Psoas muscle (tissue), 8 donors: ENCODE results near the gene RIMBP2. TPM values are rescaled to one million over a fixed set of nuclear protein-coding genes. Genes with fewer than 3 reads are reported as not detected.

Source experiments
- ATAC-seq, 4 donors: fragments of 200-7000 bp; cut with Tn5 transposase; one replicate each; pipeline ENCODE4 v1.9.1; 2020; ENCODE audit warnings: moderate library complexity in 3 of 4, mild to moderate bottlenecking in 2 of 4
- DNase-seq, 2 donors: peaks; one replicate each; pipeline ENCODE4 v3.0.0-alpha.2; 2020
- H3K27ac ChIP-seq: fragments of 200-600 bp; one replicate; pipeline ENCODE4 v1.8.0; 2022
- H3K27me3 ChIP-seq, 3 donors: fragments of 200-600 bp in 1 of 3; one replicate each; pipeline versions ENCODE4 v1.6.1 to v1.8.0; 2013 to 2022; ENCODE audit warnings: low read length in 2 of 3, mild to moderate bottlenecking in 2 of 3, moderate library complexity in 1 of 3; ENCODE audit not compliant: insufficient read depth in 3 of 3
- H3K36me3 ChIP-seq, 2 donors: fragments of 200-600 bp in 1 of 2; one replicate each; pipeline versions ENCODE4 v1.6.1 to v1.8.0; 2013 to 2022; ENCODE audit warnings: low read depth in 1 of 2, mild to moderate bottlenecking in 1 of 2, moderate library complexity in 1 of 2; ENCODE audit not compliant: insufficient read depth in 1 of 2
- H3K4me1 ChIP-seq: fragments of 200-600 bp; one replicate; pipeline ENCODE4 v1.8.0; 2022
- H3K4me3 ChIP-seq: fragments of 200-600 bp; one replicate; pipeline ENCODE4 v1.8.0; 2022; ENCODE audit warnings: mild to moderate bottlenecking
- H3K9me3 ChIP-seq: fragments of 200-600 bp; one replicate; pipeline ENCODE4 v1.8.0; 2022
- whole genome bisulfite sequencing, 3 donors: extraction: QIAGEN DNeasy Blood & Tissue Kit; methylation state at CpG; one replicate each; pipeline versions ENCODE4 v1.1.6 to v1.1.7; 2013; 5-methylcytosine and 5-hydroxymethylcytosine counted together
- intact Hi-C, 2 donors: fragments of 100-400 bp; cut with DNase I; formaldehyde crosslinking; loops; one replicate each; pipeline versions ENCODE4 v1.11.0 to v1.14.2; 2022
- polyA plus RNA-seq, 3 donors: library from polyadenylated mRNA; stranded (reverse); fragments of 200-250 nt; gene quantifications; one replicate each; pipeline ENCODE4 v1.2.3, GENCODE V29; 2013
- total RNA-seq, 4 donors: library from RNA; stranded (reverse); fragmentation: NEBNext Ultra II Directional in 2 of 4; extraction: Animal tissue kit (Norgen Biotek cat#: 25700) in 2 of 4; gene quantifications; one replicate each; pipeline versions ENCODE4 v1.2.1 to v1.2.4, GENCODE V29; 2021 to 2023
- TF ChIP-seq, protein P1 (sequence below): fragments of 200-600 bp; IDR thresholded peaks from one replicate; pipeline ENCODE4 v1.8.0; 2022; ENCODE audit warnings: antibody characterized with exemption
- donor health status: healthy with polysubstance abuse.
- donor health status: DM: no; HTN: no; CAD: no; lungs with moderate emphysema.
- donor health status: Bipolar disorder and iron deficiency.
- donor health status: healthy.
- donor health status: DM: yes; HTN: yes; CAD: no.
- donor health status: DM: no; HTN: no; CAD: no.
- donor health status: DM: no; HTN: no; CAD: no.
- donor health status: DM: yes; HTN: yes; CAD: no.

Gene RIMBP2
- total and polyA plus RNA-seq, 7 donors: 0.05 to 1.2 (median 0.21) TPM

DNA sequence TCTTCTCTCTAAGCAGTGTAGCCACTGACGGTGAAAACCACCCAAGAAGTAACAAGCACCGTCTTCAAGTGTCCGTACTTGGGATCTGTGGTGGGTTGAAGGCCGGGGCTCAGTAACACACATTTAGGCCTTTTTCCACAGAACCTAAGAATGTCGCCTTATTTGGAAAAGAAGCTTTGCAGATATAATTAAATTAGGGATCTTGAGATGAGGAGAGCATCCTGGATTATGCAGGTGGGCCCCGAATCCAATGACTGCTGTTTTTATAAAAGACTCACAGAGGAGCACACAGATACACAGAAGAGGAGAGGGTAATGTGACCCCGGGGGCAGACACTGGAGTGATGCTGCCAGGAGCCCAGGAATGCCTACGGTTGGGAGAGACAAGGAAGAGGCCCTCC is 46.3 kb downstream of the RIMBP2 start:
- ATAC-seq (no peak), DNase-seq (no peak)
- Histone ChIP-seq H3K27ac (no peak overlapping the region), H3K36me3 (no peaks in the 10 kb centered on the region), H3K4me3 (no peak overlapping the region), H3K27me3 (no peaks in the 10 kb centered on the region), H3K4me1 (no peaks in the 10 kb centered on the region), H3K9me3 (no peaks in the 10 kb centered on the region)
- intact Hi-C loops: no loop called here
- TF ChIP-seq, protein P1, sequence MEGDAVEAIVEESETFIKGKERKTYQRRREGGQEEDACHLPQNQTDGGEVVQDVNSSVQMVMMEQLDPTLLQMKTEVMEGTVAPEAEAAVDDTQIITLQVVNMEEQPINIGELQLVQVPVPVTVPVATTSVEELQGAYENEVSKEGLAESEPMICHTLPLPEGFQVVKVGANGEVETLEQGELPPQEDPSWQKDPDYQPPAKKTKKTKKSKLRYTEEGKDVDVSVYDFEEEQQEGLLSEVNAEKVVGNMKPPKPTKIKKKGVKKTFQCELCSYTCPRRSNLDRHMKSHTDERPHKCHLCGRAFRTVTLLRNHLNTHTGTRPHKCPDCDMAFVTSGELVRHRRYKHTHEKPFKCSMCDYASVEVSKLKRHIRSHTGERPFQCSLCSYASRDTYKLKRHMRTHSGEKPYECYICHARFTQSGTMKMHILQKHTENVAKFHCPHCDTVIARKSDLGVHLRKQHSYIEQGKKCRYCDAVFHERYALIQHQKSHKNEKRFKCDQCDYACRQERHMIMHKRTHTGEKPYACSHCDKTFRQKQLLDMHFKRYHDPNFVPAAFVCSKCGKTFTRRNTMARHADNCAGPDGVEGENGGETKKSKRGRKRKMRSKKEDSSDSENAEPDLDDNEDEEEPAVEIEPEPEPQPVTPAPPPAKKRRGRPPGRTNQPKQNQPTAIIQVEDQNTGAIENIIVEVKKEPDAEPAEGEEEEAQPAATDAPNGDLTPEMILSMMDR: no peak
- 71 to 77% (median 76%) methylated on average over 8 of the region's 8 CpGs for WGBS, 3 donors

DNA sequence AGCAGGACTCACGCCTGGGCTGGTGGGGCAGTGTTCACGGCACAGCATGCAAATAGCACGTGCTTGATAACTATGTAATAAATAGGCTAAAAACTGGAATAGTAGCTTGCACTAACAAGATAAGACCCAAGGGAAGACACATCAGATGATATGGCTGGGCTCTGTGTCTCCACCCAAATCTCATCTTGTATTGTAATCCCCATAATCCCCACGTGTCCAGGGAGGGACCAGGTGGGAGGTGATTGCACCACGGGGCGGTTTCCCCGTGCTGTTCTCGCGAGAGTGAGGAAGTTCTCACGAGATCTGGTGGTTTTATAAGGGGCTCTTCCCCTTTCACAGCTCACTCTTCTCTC is 46.9 kb downstream of the RIMBP2 start:
- no peak for ATAC-seq
- Histone ChIP-seq H3K27me3 (no peaks in the 10 kb centered on the region), H3K27ac (no peak overlapping the region), H3K4me1 (no peaks in the 10 kb centered on the region), H3K36me3 (no peaks in the 10 kb centered on the region), H3K9me3 (no peaks in the 10 kb centered on the region), H3K4me3 (no peak overlapping the region)
- intact Hi-C loops: no loop called here
- TF ChIP-seq, protein P1: no peak
- WGBS, 3 donors: 72 to 75% (median 74%) methylated on average over 10 of the region's 10 CpGs
- DNase-seq: no peak

DNA sequence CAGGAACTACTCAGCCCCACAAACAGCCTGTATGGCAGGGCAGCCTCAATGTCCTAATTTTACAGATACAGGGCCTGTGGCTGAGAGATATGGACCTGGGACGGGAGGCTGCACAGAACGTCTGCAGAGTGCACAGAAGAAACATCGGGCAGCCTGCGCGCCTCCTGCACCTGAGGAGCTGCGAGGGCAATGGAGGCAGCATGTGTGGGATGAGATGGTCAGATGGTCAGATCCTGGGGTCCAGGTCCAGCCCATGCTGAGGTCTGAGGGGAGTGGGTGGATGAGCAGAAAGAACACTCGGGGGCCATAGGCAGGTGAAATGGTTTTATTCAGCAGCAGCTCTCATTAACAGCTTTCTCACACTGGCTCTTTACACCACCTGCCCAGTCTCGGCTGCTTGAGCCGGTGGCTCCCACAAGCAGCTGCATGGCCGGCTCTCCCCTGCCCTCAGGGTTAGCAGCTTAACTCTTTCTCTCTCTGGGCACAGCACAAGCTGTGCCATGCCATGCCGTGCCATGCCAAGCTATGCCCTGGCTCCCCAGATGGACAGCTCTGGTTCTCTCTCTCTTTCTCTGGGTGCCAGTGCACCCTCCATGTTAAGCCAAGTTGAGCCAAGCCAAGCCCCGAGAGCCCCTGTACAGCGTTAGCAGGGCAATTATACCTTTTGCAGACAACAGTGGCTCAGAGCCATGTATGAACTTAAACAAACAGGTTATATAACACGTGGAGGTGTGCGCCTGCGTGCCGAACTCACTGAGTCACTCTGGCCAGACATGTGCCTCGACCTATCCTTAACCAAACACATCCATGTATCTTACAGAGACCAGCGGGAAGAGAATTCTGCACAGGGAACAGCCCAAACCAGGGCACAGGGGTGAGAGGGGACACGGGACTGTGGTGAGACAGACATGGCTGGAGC is 47.6 kb downstream of the RIMBP2 start:
- no peaks in the 10 kb centered on the region for H3K36me3 ChIP-seq
- H3K4me3 ChIP-seq: no peak overlapping the region
- intact Hi-C loops: no loop called here
- no peaks in the 10 kb centered on the region for H3K9me3 ChIP-seq
- DNase-seq (no peak), ATAC-seq (no peak)
- H3K4me1 ChIP-seq: no peaks in the 10 kb centered on the region
- TF ChIP-seq, protein P1: no peak
- no peaks in the 10 kb centered on the region for H3K27me3 ChIP-seq
- 77 to 81% (median 80%) methylated on average over 20 of the region's 20 CpGs for WGBS, 3 donors
- H3K27ac ChIP-seq: no peak overlapping the region

DNA sequence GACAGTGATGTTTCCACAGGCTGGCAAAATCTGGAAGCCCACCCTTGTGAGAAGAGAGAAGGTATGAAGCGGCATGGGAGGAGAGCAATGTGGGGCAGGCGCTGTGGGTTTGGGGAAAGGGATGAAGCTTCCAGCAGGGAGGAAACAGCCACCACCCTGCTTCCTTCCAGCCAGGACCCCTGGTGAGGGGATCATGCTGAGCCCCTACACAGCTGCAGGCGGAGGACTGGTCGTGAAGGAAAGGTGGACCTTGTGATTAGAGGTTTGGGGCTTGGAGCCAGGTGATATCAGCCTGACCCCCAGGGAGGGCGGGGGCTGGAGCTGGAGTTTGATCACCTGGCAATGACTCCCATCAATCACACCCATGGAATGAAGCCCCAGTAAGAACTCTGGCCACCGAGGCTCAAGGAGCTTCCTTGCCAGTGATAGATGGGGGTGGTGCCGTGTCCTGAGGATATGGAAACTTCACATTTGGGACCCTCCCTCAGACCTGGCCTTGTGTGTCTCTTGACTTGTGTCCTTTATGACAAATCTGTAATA is 48.6 kb downstream of the RIMBP2 start:
- H3K36me3 ChIP-seq: no peaks in the 10 kb centered on the region
- 67 to 73% (median 72%) methylated on average over 7 of the region's 7 CpGs for WGBS, 3 donors
- no peak overlapping the region for H3K27ac ChIP-seq
- DNase-seq (no peak), ATAC-seq (no peak)
- no peaks in the 10 kb centered on the region for H3K9me3 ChIP-seq
- H3K4me3 ChIP-seq: no peak overlapping the region
- no peaks in the 10 kb centered on the region for H3K27me3 ChIP-seq
- no peaks in the 10 kb centered on the region for H3K4me1 ChIP-seq
- TF ChIP-seq, protein P1: no peak
- intact Hi-C loops: no loop called here
